Colonic mucosa (tissue), 4 donors: Measurements from ENCODE around the gene GPC2. TPM values are rescaled to one million over a fixed set of nuclear protein-coding genes. Genes with fewer than 3 reads are reported as not detected.
A peak's percentile ranks its signal among the peaks of the same experiment; 100 is the strongest.

Experiments used
- DNase-seq: peaks from one replicate; pipeline ENCODE4 v3.0.0-alpha.2; 2020
- H3K27ac ChIP-seq: fragments of 200-600 bp; one replicate; pipeline ENCODE4 v1.8.0; 2021
- H3K27me3 ChIP-seq: fragments of 200-600 bp; one replicate; pipeline ENCODE4 v1.8.0; 2021
- H3K36me3 ChIP-seq: fragments of 200-600 bp; one replicate; pipeline ENCODE4 v1.8.0; 2021
- H3K4me1 ChIP-seq: fragments of 200-600 bp; one replicate; pipeline ENCODE4 v1.8.0; 2021; ENCODE audit warnings: mild to moderate bottlenecking
- H3K4me3 ChIP-seq: fragments of 200-600 bp; one replicate; pipeline ENCODE4 v1.8.0; 2021
- H3K9ac ChIP-seq, 2 donors: one replicate each; pipeline ENCODE4 v1.7.0; 2013; ENCODE audit warnings: control low read depth in 2 of 2, low read depth in 2 of 2, low read length in 2 of 2
- H3K9me3 ChIP-seq: fragments of 200-600 bp; one replicate; pipeline ENCODE4 v1.8.0; 2021
- CTCF ChIP-seq: fragments of 200-600 bp; IDR thresholded peaks from one replicate; pipeline ENCODE4 v1.8.0; 2022; ENCODE audit warnings: antibody characterized with exemption, mild to moderate bottlenecking
- intact Hi-C: fragments of 100-400 bp; cut with DNase I; formaldehyde crosslinking; loops from one replicate; pipeline ENCODE4 v1.14.1; 2022
- total RNA-seq, 2 donors: library from RNA; stranded (reverse); fragmentation: NEBNext Ultra II Directional in 1 of 2; extraction: Animal tissue kit (Norgen Biotek cat#: 25700) in 1 of 2; gene quantifications; one replicate each; pipeline ENCODE4 v1.2.1, GENCODE V29; 2021
- donor health status: healthy.
- donor health status: DM: no; HTN: no; CAD: no.
- donor health status: DM: no; HTN: no; CAD: no.

The GPC2 gene
- total RNA-seq, 2 donors from 2014 or later: 4.0 to 7.6 TPM

GRCh38 chr7:100128637-100128963 is 48.6 kb downstream of the GPC2 start:
- H3K9ac ChIP-seq: peak overlapping the region in 1 of 2 donors; percentile 81
- H3K4me3 ChIP-seq: no peak overlapping the region
- DNase-seq: no peak
- H3K4me1 ChIP-seq: peaks cover 17% of the 10 kb centered on the region
- no peak for TF ChIP-seq CTCF
- no peaks in the 10 kb centered on the region for H3K36me3 ChIP-seq
- H3K9me3 ChIP-seq: no peaks in the 10 kb centered on the region
- intact Hi-C loops: no loop called here
- no peaks in the 10 kb centered on the region for H3K27me3 ChIP-seq
- no peak overlapping the region for H3K27ac ChIP-seq

GRCh38 chr7:100127866-100128636 is 49.1 kb downstream of the GPC2 start:
- Histone ChIP-seq H3K4me3 (peak overlapping the region; percentile 88), H3K4me1 (peaks cover 17% of the 10 kb centered on the region), H3K36me3 (no peaks in the 10 kb centered on the region), H3K27me3 (no peaks in the 10 kb centered on the region), H3K9me3 (no peaks in the 10 kb centered on the region), H3K27ac (peak overlapping the region; percentile 100), H3K9ac (peak overlapping the region; percentile 81 to 98)
- DNase-seq: peak; percentile 41
- intact Hi-C loops: no loop called here
- no peak for TF ChIP-seq CTCF

DNA sequence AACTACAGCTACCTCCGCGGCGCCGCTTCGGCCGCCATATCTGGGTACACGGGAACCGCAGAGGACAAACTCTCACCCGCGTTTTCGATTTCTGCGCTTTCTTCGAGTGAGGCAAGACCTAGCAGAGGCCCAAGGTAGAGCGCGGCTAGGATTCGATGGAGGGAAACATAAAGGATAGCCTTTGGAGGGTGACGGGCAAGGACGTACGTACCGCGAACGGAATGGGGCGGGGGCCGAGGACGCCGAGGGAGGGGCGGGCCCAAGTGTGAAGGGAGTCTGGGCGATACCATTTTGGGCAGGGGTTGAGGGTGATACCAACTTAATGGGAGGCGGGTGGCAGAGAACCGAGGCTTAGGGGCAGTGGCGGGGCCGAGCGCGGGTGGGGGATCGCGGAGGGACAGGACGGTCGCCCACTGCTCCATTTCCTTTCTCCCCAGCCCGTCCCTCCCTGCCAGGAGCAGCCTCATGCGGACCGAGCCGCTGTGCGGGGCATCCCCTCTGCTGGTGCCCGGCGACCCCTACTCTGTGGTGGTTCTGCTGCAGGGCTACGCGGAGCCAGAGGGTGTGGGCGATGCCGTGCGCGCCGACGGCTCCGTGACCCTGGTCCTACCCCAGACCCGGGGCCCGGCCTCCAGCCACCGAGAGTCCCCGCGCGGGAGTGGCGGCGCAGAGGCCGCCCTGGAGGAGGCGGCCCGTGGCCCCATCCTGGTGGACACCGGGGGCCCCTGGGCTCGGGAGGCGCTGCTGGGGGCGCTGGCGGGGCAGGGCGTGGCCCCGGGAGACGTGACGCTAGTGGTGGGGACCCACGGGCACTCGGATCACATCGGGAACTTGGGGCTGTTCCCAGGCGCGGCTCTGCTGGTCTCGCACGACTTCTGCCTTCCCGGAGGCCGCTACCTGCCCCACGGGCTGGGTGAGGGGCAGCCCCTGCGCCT is 50.0 kb downstream of the GPC2 start, which contains the start of gene MBLAC1:
MBLAC1 (plus strand) TSS at position 37 of the 935 bp plus-strand sequence; CDS start at position 466, 429 bp downstream.
- H3K36me3 ChIP-seq: no peaks in the 10 kb centered on the region
- no peak for TF ChIP-seq CTCF
- no peaks in the 10 kb centered on the region for H3K9me3 ChIP-seq
- peak; percentile 96 for DNase-seq
- H3K27ac ChIP-seq: peak within 1 kb of the TSS; percentile 100
- H3K4me1 ChIP-seq: peaks cover 17% of the 10 kb centered on the region
- H3K9ac ChIP-seq: peak within 1 kb of the TSS; percentile 81 to 98
- no peaks in the 10 kb centered on the region for H3K27me3 ChIP-seq
- H3K4me3 ChIP-seq: peak within 1 kb of the TSS; percentile 88
- intact Hi-C loops: no loop called here

- Histone ChIP-seq H3K9me3 (no peaks in the 10 kb centered on the region), H3K9ac (peak overlapping the region; percentile 81 to 98), H3K27me3 (no peaks in the 10 kb centered on the region), H3K27ac (peak overlapping the region; percentile 100), H3K4me1 (peaks cover 17% of the 10 kb centered on the region), H3K36me3 (no peaks in the 10 kb centered on the region), H3K4me3 (peak overlapping the region; percentile 88)
- TF ChIP-seq CTCF: no peak
- no peak for DNase-seq
- intact Hi-C loops: no loop called here
Observed at GRCh38 chr7:100126239-100126930, 50.8 kb downstream of the GPC2 start.
